Liver (tissue), 9 donors: ENCODE measurements around the gene HSBP1. TPM values are rescaled to one million over a fixed set of nuclear protein-coding genes. Genes with fewer than 3 reads are reported as not detected.

Source experiments
- DNase-seq: peaks from one replicate; pipeline ENCODE4 v3.0.0-alpha.2; 2017; ENCODE audit warnings: low spot score
- H3K27ac ChIP-seq, 2 donors: one replicate each; pipeline ENCODE4 v1.7.0; 2013; ENCODE audit warnings: inconsistent platforms in 2 of 2, low read length in 2 of 2, control low read depth in 1 of 2, low read depth in 1 of 2, mild to moderate bottlenecking in 1 of 2
- H3K27me3 ChIP-seq, 4 donors: one replicate each; pipeline versions ENCODE4 v1.6.1 to v1.7.0; 2013; ENCODE audit warnings: low read length in 3 of 4, inconsistent platforms in 1 of 4, mild to moderate bottlenecking in 1 of 4, moderate library complexity in 1 of 4; ENCODE audit not compliant: control insufficient read depth in 4 of 4, insufficient read depth in 4 of 4
- H3K36me3 ChIP-seq, 4 donors: one replicate each; pipeline versions ENCODE4 v1.6.1 to v1.7.0; 2013; ENCODE audit warnings: low read length in 3 of 4, mild to moderate bottlenecking in 3 of 4, low read depth in 1 of 4, moderate library complexity in 1 of 4; ENCODE audit not compliant: control insufficient read depth in 4 of 4, insufficient read depth in 3 of 4
- H3K4me1 ChIP-seq, 4 donors: one replicate each; pipeline versions ENCODE4 v1.6.1 to v1.7.0; 2013; ENCODE audit warnings: low read length in 3 of 4, mild to moderate bottlenecking in 3 of 4, moderate library complexity in 1 of 4; ENCODE audit not compliant: control insufficient read depth in 4 of 4, insufficient read depth in 4 of 4
- H3K4me3 ChIP-seq, 3 donors: one replicate each; pipeline versions ENCODE4 v1.6.1 to v1.7.0; 2013; ENCODE audit warnings: low read length in 3 of 3, control low read depth in 1 of 3, low read depth in 1 of 3, mild to moderate bottlenecking in 1 of 3
- H3K9ac ChIP-seq, 2 donors: one replicate each; pipeline ENCODE4 v1.7.0; 2013; ENCODE audit warnings: low read length in 2 of 2, mild to moderate bottlenecking in 2 of 2, moderate library complexity in 2 of 2, control low read depth in 1 of 2, low read depth in 1 of 2
- H3K9me3 ChIP-seq, 4 donors: one replicate each; pipeline versions ENCODE4 v1.6.1 to v1.7.0; 2013; ENCODE audit warnings: low read length in 3 of 4; ENCODE audit not compliant: control insufficient read depth in 4 of 4
- ATF3 ChIP-seq: IDR thresholded peaks from 2 replicates; pipeline ENCODE4 v1.6.1; 2016; ENCODE audit warnings: antibody characterized with exemption
- CTCF ChIP-seq: fragments of 150-350 bp; IDR thresholded peaks from 2 replicates; pipeline ENCODE4 v1.5.1; 2017; ENCODE audit warnings: improper control_type of control experiment, low read depth, low read length; ENCODE audit not compliant: missing input control
- EGR1 ChIP-seq, 2 donors: IDR thresholded peaks; 2 replicates each; pipeline ENCODE4 v1.6.1; 2016 to 2018; ENCODE audit warnings: antibody characterized with exemption in 2 of 2, low read depth in 2 of 2
- FOXA1 ChIP-seq: IDR thresholded peaks from 2 replicates; pipeline ENCODE4 v1.6.1; 2016; ENCODE audit warnings: antibody characterized with exemption
- FOXA2 ChIP-seq: IDR thresholded peaks from 2 replicates; pipeline ENCODE4 v1.6.1; 2016; ENCODE audit warnings: antibody characterized with exemption
- HNF4A ChIP-seq, 2 donors: conservative IDR thresholded peaks; 2 replicates each; pipeline ENCODE4 v1.6.1; 2016; ENCODE audit warnings: antibody characterized with exemption in 2 of 2, mild to moderate bottlenecking in 2 of 2
- HNF4G ChIP-seq: IDR thresholded peaks from 2 replicates; pipeline ENCODE4 v1.6.1; 2016; ENCODE audit warnings: antibody characterized with exemption
- JUND ChIP-seq, 2 donors: IDR thresholded peaks; 2 replicates each; pipeline ENCODE4 v1.6.1; 2016; ENCODE audit warnings: antibody characterized with exemption in 2 of 2
- NR2F2 ChIP-seq: IDR thresholded peaks from 2 replicates; pipeline ENCODE4 v1.6.1; 2016; ENCODE audit warnings: antibody characterized with exemption
- RAD21 ChIP-seq, 2 donors: IDR thresholded peaks; 2 replicates each; pipeline ENCODE4 v1.6.1; 2016; ENCODE audit warnings: antibody characterized with exemption in 2 of 2, mild to moderate bottlenecking in 2 of 2
- REST ChIP-seq: IDR thresholded peaks from 2 replicates; pipeline ENCODE4 v1.6.1; 2016; ENCODE audit warnings: antibody characterized with exemption, mild to moderate bottlenecking
- RXRA ChIP-seq, 2 donors: IDR thresholded peaks; 2 replicates each; pipeline ENCODE4 v1.6.1; 2017 to 2018; ENCODE audit warnings: antibody characterized with exemption in 2 of 2, mild to moderate bottlenecking in 1 of 2
- TAF1 ChIP-seq: conservative IDR thresholded peaks from 2 replicates; pipeline ENCODE4 v1.6.1; 2016; ENCODE audit warnings: antibody characterized with exemption, mild to moderate bottlenecking
- YY1 ChIP-seq: IDR thresholded peaks from 2 replicates; pipeline ENCODE4 v1.6.1; 2016; ENCODE audit warnings: antibody characterized with exemption, mild to moderate bottlenecking
- WGBS: extraction: QIAGEN DNeasy Blood & Tissue Kit; methylation state at CpG from one replicate; pipeline ENCODE4 v1.1.7; 2013; 5-methylcytosine and 5-hydroxymethylcytosine counted together
- polyA plus RNA-seq, 2 donors: library from polyadenylated mRNA; stranded (reverse) in 1 of 2; unstranded in 1 of 2; fragments of 200-250 nt in 1 of 2; fragments of >200 nt in 1 of 2; fragmentation: Nextera tagmentation in 1 of 2; extraction: Ambion mirVana in 1 of 2; gene quantifications; one replicate each; pipeline versions ENCODE4 v1.2.1 to v1.2.3, GENCODE V29; 2013 to 2015
- total RNA-seq, 2 donors: library from RNA; depleted of rRNA; stranded (reverse); fragments of >200 nt; gene quantifications; one replicate each; pipeline ENCODE4 v1.2.3, GENCODE V29; 2014
- donor health status: healthy.
- donor health status: healthy.
- donor health status: healthy.
- donor health status: healthy.
- donor health status: healthy.

Gene HSBP1
- total and polyA plus RNA-seq, 4 donors, result 5.1 to 106 (median 38.3) TPM

GRCh38 chr16:83792391-83792790 is 15.4 kb upstream of the HSBP1 start:
- no peak for DNase-seq

GRCh38 chr16:83793179-83793578 is 14.6 kb upstream of the HSBP1 start:
- Histone ChIP-seq H3K4me3 (no peak overlapping the region), H3K27me3 (no peaks in the 10 kb centered on the region), H3K9ac (no peak overlapping the region), H3K4me1 (no peaks in the 10 kb centered on the region), H3K9me3 (no peaks in the 10 kb centered on the region), H3K36me3 (no peaks in the 10 kb centered on the region), H3K27ac (no peak overlapping the region)
- no peak for DNase-seq
- 60% methylated on average over 9 of the region's 9 CpGs for WGBS
- no peak for TF ChIP-seq TAF1
- no peak for TF ChIP-seq ATF3

More at GRCh38 chr16:83792391-83792790, 15.4 kb upstream of the HSBP1 start:
- 73% methylated on average over 2 of the region's 2 CpGs for WGBS
- Histone ChIP-seq H3K4me1 (no peaks in the 10 kb centered on the region), H3K4me3 (no peak overlapping the region), H3K9me3 (no peaks in the 10 kb centered on the region), H3K9ac (no peak overlapping the region), H3K36me3 (no peaks in the 10 kb centered on the region), H3K27ac (no peak overlapping the region), H3K27me3 (no peaks in the 10 kb centered on the region)
- TF ChIP-seq CTCF (no peak), EGR1 (IDR thresholded peaks at IDR 0.05; ENCODE audit: low read depth in 2 of 2) (no peak), NR2F2 (no peak), RAD21 (IDR thresholded peaks at IDR 0.05) (no peak), JUND (IDR thresholded peaks at IDR 0.05) (no peak), REST (no peak), TAF1 (no peak), FOXA1 (no peak), HNF4G (no peak), ATF3 (no peak), YY1 (no peak), FOXA2 (no peak), HNF4A (conservative IDR thresholded peaks at IDR 0.05) (no peak), RXRA (IDR thresholded peaks at IDR 0.05) (no peak)
